Measurements from ENCODE around the gene GRAMD1A.

DNA sequence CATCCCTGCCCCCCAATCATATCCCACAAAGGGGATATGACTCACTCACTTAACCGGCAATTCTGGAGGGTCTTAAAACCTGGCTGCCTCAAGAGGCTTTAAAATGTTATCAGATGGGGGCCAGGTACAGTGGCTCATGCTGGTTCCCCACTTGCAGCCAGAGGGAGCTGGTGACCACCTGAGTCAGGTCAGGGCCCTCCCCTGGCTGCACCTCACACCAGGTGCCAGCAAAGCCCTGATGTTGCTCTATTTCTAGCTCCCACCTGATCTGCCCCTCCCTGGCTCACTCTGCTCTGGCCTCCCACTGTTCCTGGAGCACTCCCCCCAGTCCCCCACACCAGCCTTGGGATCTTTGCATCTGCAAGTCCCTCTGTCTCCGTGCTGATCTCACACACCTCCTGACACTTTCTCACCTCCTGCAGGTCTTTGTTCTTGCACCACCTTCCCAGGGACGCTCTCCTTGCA, 55.6 kb downstream of the GRAMD1A start:
- no peak for TF ChIP-seq CTCF (IDR thresholded peaks at IDR 0.05)
- TF ChIP-seq POLR2A (IDR thresholded peaks at IDR 0.05; ENCODE audit: low read depth), result no peak
- no peak for TF ChIP-seq EP300 (IDR thresholded peaks at IDR 0.05)
